ENCODE measurements around the gene VILL.

The VILL gene

GRCh38 chr3:38022896-38023709, 32.5 kb downstream of the VILL start:
- POLR2A ChIA-PET (ENCODE audit: low non-redundant PET): no interaction called here
- peak overlapping the region; percentile 86 for H3K27ac ChIP-seq
- no peak for TF ChIP-seq CTCF (conservative IDR thresholded peaks at IDR 0.05; ENCODE audit: low read depth)
- DNase-seq (ENCODE audit: low spot score): no peak
- CTCF ChIA-PET: no interaction called here

GRCh38 chr3:38026856-38027255, 36.3 kb downstream of the VILL start:
- DNase-seq (ENCODE audit: low spot score): no peak
- peak overlapping the region; percentile 86 for H3K27ac ChIP-seq
- POLR2A ChIA-PET (ENCODE audit: low non-redundant PET): no interaction called here
- CTCF ChIA-PET: no interaction called here
- TF ChIP-seq CTCF (conservative IDR thresholded peaks at IDR 0.05; ENCODE audit: low read depth): no peak

- no peak for DNase-seq (ENCODE audit: low spot score)
- no peak for TF ChIP-seq CTCF (conservative IDR thresholded peaks at IDR 0.05; ENCODE audit: low read depth)
- ChIA-PET POLR2A (ENCODE audit: low non-redundant PET) (no interaction called here), CTCF (no interaction called here)
- peak overlapping the region; percentile 99 for H3K27ac ChIP-seq
Observed at GRCh38 chr3:38027466-38028465, 37.2 kb downstream of the VILL start.

GRCh38 chr3:38028621-38029361, 38.2 kb downstream of the VILL start:
- TF ChIP-seq CTCF (conservative IDR thresholded peaks at IDR 0.05; ENCODE audit: low read depth): no peak
- ChIA-PET POLR2A (ENCODE audit: low non-redundant PET) (interaction anchor here (0.6 kb wide), 1 partner anchor 130 kb away, joined by 3 read pairs; no protein-coding TSS in a partner anchor), CTCF (no interaction called here)
- H3K27ac ChIP-seq: peak overlapping the region; percentile 99
- no peak for DNase-seq (ENCODE audit: low spot score)

GRCh38 chr3:38029400-38030125, 39.0 kb downstream of the VILL start, which contains the start of gene PLCD1:
Gene PLCD1, minus strand, starts transcription at chr3:38029642. Its CDS starts 103 bp downstream, at chr3:38029539.
- TF ChIP-seq CTCF (conservative IDR thresholded peaks at IDR 0.05; ENCODE audit: low read depth): no peak
- peak; percentile 40 for DNase-seq (ENCODE audit: low spot score)
- CTCF ChIA-PET: interaction anchor here (0.6 to 0.7 kb wide), 2 partner anchors 31 to 111 kb away, joined by 3 read pairs; no protein-coding TSS in a partner anchor
- peak within 1 kb of the TSS; percentile 99 for H3K27ac ChIP-seq
- POLR2A ChIA-PET (ENCODE audit: low non-redundant PET): interaction anchor here (0.6 kb wide), 2 partner anchors 131 to 136 kb away, joined by 3 read pairs; partner anchors contain the start of gene OXSR1
